Fibroblast of pulmonary artery (primary cell): ENCODE results near the gene SLC17A2.
"Not testable (repeated sequence)": the region's sequence is repeated elsewhere in the genome, so short reads cannot be mapped to it uniquely, and the experiment has no call there.

Experiments used
- DNase-seq: peaks from one replicate; pipeline ENCODE4 v3.0.0-alpha.2; 2010; ENCODE audit warnings: low read depth
- H3K4me3 ChIP-seq: replicated peaks from 2 replicates; pipeline ENCODE4 v1.5.1; 2011; ENCODE audit warnings: low read depth, mild to moderate bottlenecking, control low read depth, low read length, moderate library complexity
- TF ChIP-seq, protein P1 (sequence below): IDR thresholded peaks from 2 replicates; pipeline ENCODE4 v1.5.1; 2011; ENCODE audit warnings: mild to moderate bottlenecking, control low read depth, low read length, inconsistent platforms; ENCODE audit errors: missing control alignments

The SLC17A2 gene

DNA sequence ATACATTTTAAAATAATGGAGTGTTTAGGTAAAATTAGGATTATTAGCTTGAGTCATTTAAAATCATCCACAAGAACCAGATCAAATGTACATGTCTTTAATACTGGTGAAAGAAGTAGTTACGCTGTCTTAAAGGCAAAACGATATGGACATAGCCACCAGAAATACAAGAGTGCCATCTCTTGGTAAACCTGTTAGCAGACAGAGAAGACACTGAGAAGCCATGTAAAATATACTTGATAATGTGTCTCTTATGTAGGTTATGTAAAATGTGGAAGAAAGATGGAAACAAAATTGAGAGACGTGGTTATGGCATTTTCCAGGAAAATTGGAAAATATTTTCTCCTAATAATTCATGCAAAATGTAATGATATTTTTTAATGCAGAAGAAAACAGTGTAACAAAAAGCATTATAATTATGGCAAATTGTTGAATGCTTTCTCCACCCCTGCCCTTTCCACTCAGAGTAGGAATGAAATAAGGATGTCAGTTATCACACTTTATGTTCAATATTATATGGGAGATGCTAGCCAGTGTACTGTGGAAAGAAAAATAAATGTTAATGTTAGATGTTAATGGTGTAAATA, 12.2 kb upstream of the SLC17A2 start:
- TF ChIP-seq, protein P1, sequence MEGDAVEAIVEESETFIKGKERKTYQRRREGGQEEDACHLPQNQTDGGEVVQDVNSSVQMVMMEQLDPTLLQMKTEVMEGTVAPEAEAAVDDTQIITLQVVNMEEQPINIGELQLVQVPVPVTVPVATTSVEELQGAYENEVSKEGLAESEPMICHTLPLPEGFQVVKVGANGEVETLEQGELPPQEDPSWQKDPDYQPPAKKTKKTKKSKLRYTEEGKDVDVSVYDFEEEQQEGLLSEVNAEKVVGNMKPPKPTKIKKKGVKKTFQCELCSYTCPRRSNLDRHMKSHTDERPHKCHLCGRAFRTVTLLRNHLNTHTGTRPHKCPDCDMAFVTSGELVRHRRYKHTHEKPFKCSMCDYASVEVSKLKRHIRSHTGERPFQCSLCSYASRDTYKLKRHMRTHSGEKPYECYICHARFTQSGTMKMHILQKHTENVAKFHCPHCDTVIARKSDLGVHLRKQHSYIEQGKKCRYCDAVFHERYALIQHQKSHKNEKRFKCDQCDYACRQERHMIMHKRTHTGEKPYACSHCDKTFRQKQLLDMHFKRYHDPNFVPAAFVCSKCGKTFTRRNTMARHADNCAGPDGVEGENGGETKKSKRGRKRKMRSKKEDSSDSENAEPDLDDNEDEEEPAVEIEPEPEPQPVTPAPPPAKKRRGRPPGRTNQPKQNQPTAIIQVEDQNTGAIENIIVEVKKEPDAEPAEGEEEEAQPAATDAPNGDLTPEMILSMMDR, result peak; percentile 66
- H3K4me3 ChIP-seq, result no peak overlapping the region
- peak; percentile 74 for DNase-seq

DNA sequence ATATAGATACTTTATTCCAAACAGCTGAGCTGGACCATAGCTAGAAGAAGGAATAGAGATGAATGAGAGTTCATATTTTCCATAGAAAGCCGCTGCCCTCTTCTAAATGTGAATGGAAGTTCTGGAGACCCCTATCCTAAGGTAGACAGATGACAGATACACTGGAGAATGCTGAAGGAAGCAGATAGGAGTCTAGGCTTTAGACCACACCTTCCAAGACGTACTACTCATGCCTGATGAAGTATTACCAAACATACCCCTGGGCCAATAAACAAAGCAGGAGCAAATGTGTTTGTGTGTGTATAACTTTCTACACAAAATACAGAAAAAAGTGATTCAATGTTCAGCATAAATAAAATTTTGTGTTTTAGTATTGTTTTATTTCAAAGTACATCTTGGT, 9.1 kb upstream of the SLC17A2 start:
- DNase-seq, result no peak

DNA sequence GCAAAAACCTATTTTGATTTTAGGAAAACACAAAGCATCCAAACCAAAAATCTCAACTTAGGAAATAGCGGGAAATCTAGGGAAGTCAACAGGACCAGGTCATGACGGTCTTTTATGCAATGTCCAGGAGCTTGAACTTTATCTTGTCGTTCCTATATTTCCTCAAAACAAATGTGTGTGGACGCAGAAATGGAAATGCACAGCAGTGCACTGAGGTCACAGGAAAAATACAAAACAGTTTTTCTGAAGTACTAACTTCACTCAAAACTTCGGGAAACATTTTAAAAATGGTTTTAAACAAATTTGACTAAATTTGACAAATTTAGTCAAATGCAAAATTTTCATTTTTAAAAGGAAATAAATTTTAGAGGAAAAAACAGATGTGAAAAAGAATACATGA, 5.5 kb upstream of the SLC17A2 start:
- no peak overlapping the region for H3K4me3 ChIP-seq
- TF ChIP-seq, protein P1, result no peak
- no peak for DNase-seq

More for the DNA sequence above, 9.1 kb upstream of the SLC17A2 start:
- TF ChIP-seq, protein P1, result no peak
- no peak overlapping the region for H3K4me3 ChIP-seq

DNA sequence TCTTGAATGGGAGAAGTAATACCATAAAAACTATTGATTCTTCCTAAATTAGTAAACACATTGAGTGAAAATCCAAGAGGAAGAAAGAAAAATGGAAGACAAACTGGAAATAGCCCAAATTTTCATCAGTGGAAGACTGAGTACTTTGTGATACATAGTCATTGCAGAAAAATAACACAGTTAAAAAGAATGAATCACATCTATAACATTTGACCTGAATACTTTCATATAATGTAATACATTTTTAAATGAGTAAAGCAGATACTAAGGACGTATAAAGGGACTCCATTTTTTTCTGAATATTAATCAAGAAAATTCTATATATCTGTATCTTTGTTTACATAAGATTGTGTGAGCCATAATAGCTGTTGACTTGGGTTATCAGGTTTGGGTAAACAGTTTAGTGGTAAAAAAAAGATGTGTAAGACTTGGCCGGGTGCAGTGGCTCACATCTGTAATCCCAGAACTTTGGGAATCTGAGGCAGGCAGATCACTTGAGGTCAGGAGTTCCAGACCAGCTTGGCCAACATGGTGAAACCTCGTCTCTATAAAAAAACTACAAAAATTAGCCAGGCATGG, 4.3 kb upstream of the SLC17A2 start:
- H3K4me3 ChIP-seq, result no peak overlapping the region
- TF ChIP-seq, protein P1, result no peak
- peak; percentile 13 for DNase-seq

DNA sequence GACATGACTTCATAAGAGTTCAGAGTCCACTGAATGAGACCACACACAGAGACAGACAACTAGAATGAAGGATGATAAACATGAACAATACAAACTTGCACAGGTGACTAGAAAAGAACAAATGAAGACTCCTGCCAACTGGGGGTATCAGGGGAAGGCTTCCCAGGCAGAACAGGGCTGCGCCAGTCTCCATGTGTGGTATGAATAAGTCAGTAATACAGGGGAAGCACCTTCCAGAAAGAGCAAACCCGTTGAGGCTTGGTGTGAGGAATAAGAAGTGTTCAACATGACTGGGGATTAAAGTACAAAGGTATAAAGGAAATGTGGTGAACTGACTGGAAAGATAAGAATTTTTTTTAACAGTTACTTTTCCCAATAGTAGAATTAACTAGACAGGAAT, 3.7 kb upstream of the SLC17A2 start:
- TF ChIP-seq, protein P1, result no peak
- no peak overlapping the region for H3K4me3 ChIP-seq
- no peak for DNase-seq

DNA sequence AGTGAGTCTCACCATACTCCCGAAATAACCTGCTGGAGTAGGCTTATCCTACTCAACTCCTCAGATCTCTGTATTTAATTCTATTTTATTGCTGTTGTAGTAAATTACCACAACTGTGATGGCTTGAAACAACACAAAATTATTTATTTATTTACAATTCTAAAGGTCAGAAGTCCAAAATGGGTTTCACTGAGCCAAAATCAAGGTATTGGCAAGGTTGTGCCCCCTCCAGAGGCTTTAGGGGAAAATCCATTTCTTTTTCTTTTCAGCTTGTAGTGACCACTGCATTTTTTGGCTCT, 869 bp upstream of the SLC17A2 start:
- TF ChIP-seq, protein P1, result no peak
- no peak for DNase-seq
- H3K4me3 ChIP-seq, result no peak overlapping the region

DNA sequence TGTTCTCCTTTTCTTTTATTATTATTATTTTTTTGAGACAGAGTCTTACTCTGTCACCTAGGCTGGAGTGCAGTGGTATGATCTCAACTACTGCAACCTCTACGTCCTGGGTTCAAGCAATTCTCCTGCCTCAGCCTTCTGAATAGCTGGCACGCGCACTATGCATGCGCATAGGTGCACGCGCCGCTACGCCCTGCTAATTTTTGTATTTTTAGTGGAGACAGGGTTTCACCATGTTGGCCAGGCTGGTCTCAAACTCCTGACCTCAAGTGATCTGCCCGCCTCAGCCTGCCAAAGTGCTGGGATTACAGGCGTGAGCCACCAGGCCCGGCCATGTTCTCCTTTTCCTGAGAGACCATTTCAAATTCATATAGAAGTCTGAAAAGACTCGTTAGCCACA, 706 bp downstream of the SLC17A2 start:
- not testable (repeated sequence) for DNase-seq, H3K4me3 ChIP-seq
